ENCODE data around the gene MED13L. TPM values are rescaled to one million over a fixed set of nuclear protein-coding genes. Genes with fewer than 3 reads are reported as not detected.

The MED13L gene
- total RNA-seq, 1 donor from 2014 or later = 89.0 TPM

DNA sequence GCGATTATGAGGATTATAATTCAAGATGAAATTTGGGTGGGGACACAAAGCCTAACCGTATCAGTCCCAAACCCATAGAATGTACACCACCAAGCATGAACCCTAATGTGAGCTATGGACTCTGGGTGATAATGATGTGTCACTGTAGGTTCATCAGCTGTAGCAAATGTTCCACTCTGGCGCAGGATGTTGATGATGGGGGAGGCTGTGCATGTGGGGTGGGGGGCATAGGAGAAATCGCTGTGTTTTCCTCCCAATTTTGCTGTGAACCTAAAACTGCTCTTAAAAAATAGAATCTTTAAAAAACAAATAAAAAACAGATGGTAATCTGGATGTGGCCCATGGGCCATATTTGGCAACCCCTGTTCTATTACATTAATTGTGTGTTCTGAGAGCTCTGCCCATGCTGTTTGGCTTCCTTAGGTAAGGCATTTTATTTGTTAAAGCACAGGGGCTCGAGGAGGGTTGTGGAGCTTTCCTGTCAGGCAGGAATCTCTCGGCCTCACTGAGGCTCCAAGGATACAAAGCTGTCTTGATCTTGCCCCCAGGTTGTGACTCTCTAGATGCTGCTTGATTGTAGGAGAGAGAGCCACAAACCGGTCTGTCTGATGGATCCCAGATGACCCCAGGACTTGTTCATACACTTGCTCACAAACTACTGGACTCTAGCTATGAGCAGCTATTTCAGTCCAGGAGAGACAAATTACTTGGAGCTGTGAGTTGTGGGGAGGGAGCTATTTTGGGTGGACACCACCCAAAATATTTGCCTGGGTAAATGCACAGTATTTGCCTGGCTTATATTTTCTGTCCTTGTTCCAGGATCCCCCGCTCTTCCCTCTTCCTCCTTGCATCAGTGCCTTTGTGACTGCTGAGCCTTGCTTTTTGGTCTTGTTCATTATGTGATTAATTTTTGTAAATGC is 340.2 kb downstream of the MED13L start:
- Mint-ChIP-seq H3K27ac (ENCODE audit: unreplicated experiment) (no peak overlapping the region), H3K4me1 (no peaks in the 10 kb centered on the region), H3K36me3 (ENCODE audit: low read depth) (peaks cover 8% of the 10 kb centered on the region), H3K4me3 (no peak overlapping the region), H3K27me3 (ENCODE audit: low read depth) (no peaks in the 10 kb centered on the region), H3K9me3 (peaks cover 8% of the 10 kb centered on the region)
- TF ChIP-seq, protein P1, sequence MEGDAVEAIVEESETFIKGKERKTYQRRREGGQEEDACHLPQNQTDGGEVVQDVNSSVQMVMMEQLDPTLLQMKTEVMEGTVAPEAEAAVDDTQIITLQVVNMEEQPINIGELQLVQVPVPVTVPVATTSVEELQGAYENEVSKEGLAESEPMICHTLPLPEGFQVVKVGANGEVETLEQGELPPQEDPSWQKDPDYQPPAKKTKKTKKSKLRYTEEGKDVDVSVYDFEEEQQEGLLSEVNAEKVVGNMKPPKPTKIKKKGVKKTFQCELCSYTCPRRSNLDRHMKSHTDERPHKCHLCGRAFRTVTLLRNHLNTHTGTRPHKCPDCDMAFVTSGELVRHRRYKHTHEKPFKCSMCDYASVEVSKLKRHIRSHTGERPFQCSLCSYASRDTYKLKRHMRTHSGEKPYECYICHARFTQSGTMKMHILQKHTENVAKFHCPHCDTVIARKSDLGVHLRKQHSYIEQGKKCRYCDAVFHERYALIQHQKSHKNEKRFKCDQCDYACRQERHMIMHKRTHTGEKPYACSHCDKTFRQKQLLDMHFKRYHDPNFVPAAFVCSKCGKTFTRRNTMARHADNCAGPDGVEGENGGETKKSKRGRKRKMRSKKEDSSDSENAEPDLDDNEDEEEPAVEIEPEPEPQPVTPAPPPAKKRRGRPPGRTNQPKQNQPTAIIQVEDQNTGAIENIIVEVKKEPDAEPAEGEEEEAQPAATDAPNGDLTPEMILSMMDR (conservative IDR thresholded peaks at IDR 0.05) = no peak
- DNase-seq (ENCODE audit: low read depth, low spot score) = no peak

- Mint-ChIP-seq H3K36me3 (ENCODE audit: low read depth) (peaks cover 8% of the 10 kb centered on the region), H3K27me3 (ENCODE audit: low read depth) (no peaks in the 10 kb centered on the region), H3K9me3 (peaks cover 8% of the 10 kb centered on the region), H3K4me3 (no peak overlapping the region), H3K4me1 (no peaks in the 10 kb centered on the region), H3K27ac (ENCODE audit: unreplicated experiment) (no peak overlapping the region)
- TF ChIP-seq, protein P1 (conservative IDR thresholded peaks at IDR 0.05) = no peak
- DNase-seq (ENCODE audit: low read depth, low spot score) = no peak
Measured at GRCh38 chr12:115934877-115935276, 342.6 kb downstream of the MED13L start.

GRCh38 chr12:115934046-115934445 is 343.4 kb downstream of the MED13L start:
- H3K36me3 Mint-ChIP-seq (ENCODE audit: low read depth) = peaks cover 6% of the 10 kb centered on the region
- peaks cover 8% of the 10 kb centered on the region for H3K9me3 Mint-ChIP-seq
- DNase-seq (ENCODE audit: low read depth, low spot score) = no peak
- no peaks in the 10 kb centered on the region for H3K27me3 Mint-ChIP-seq (ENCODE audit: low read depth)
- no peak overlapping the region for H3K27ac Mint-ChIP-seq (ENCODE audit: unreplicated experiment)
- TF ChIP-seq, protein P1 (conservative IDR thresholded peaks at IDR 0.05) = no peak
- H3K4me3 Mint-ChIP-seq = no peak overlapping the region
- no peaks in the 10 kb centered on the region for H3K4me1 Mint-ChIP-seq

- Mint-ChIP-seq H3K9me3 (peaks cover 3% of the 10 kb centered on the region), H3K4me1 (no peaks in the 10 kb centered on the region), H3K27me3 (ENCODE audit: low read depth) (peaks cover 2% of the 10 kb centered on the region), H3K4me3 (no peak overlapping the region), H3K36me3 (ENCODE audit: low read depth) (peaks cover 2% of the 10 kb centered on the region), H3K27ac (ENCODE audit: unreplicated experiment) (no peak overlapping the region)
- DNase-seq (ENCODE audit: low read depth, low spot score) = no peak
- TF ChIP-seq, protein P1 (conservative IDR thresholded peaks at IDR 0.05) = no peak
Measured at GRCh38 chr12:115932066-115932465, 345.4 kb downstream of the MED13L start.

DNA sequence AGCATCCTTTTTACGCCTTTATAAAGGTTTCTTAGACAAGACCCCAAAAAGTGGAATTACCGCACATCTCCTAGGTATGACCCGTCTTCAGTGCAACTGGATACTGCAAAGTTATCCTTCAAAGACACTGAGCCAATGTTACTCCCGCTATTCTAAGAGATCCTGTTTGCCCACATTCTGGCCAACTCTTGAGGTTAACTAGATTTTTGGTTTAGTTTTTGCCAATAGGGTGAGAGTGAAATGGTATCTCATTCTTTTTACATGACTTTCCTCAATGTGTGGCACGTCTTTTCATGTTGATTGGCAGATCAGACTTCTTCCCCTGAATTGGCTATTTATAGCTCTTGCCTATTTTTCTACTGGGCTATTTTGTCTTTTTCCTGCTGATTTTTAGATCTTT is 347.2 kb downstream of the MED13L start:
- Mint-ChIP-seq H3K9me3 (no peaks in the 10 kb centered on the region), H3K27me3 (ENCODE audit: low read depth) (peaks cover 6% of the 10 kb centered on the region), H3K27ac (ENCODE audit: unreplicated experiment) (no peak overlapping the region), H3K4me1 (no peaks in the 10 kb centered on the region), H3K36me3 (ENCODE audit: low read depth) (no peaks in the 10 kb centered on the region), H3K4me3 (no peak overlapping the region)
- TF ChIP-seq, protein P1 (conservative IDR thresholded peaks at IDR 0.05) = no peak
- no peak for DNase-seq (ENCODE audit: low read depth, low spot score)

Measured in neural crest cell (in vitro differentiated cells).